GM18861 (cell line): Measurements from ENCODE around the gene DRC1.

Experiments used
- ATAC-seq: cut with Tn5 transposase; IDR thresholded peaks from one replicate; pipeline ENCODE4 v1.9.1; 2021; ENCODE audit not compliant: unreplicated experiment

Gene DRC1

DNA sequence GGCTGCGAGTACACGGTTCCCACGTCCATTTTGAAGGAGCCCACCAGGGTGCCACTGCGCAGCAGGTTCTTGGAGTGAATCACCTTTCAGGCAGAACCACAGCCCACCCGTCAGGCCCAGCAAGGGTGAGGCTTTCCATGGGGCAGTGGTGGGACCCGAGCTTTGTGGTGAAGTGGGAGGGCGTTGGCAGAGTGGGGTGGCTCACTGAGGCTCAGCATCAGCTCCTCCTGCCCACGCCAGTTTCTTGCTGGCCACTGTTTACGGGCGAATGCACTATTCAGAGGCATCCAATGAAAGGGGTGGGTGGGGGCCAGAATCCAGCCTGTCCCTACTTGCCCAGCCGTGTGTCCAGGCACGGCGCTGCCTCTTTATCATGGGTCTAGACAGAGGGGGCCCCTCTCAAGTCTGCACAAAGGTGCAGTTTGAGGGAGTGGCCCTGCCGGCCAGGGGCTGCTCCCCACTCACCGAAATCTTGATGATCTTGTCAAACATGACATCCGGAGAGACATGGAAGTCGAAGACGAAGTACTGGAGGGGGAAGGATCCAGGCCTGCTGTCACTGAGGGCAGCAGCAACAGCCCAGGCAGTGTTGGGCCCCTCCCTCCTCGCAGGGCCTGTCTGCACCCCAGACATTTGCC lies 87.6 kb downstream of the DRC1 start:
- ATAC-seq: no peak

DNA sequence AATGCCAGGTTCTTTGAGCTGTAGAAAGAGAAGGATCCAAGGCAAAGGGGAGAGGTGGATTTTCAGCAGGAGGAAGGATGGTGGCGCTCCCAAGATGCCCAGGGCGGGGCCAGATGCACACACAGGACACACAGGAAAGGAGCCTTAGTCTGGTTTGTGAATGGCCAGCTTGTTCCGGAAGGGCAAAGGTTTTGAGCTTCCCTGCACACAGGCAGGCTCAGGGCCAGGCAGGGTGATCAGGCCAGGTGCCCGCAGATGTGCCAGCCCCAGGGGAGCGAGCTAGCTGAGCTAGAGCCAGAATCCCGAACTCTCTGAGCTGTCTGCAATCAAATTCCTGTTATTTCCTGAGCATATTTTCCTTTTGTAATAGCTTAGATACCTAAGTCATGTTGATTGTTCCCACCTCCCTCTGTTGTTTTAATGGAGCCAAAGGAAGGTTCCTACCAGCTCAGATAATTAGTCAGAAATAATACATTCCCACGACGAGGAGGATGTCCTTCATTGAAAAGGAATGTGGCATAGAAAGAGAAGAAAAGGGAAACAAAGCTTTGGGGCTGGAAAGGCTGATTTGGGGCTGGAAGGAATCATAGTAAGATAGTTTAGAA lies 89.9 kb downstream of the DRC1 start:
- ATAC-seq: no peak

DNA sequence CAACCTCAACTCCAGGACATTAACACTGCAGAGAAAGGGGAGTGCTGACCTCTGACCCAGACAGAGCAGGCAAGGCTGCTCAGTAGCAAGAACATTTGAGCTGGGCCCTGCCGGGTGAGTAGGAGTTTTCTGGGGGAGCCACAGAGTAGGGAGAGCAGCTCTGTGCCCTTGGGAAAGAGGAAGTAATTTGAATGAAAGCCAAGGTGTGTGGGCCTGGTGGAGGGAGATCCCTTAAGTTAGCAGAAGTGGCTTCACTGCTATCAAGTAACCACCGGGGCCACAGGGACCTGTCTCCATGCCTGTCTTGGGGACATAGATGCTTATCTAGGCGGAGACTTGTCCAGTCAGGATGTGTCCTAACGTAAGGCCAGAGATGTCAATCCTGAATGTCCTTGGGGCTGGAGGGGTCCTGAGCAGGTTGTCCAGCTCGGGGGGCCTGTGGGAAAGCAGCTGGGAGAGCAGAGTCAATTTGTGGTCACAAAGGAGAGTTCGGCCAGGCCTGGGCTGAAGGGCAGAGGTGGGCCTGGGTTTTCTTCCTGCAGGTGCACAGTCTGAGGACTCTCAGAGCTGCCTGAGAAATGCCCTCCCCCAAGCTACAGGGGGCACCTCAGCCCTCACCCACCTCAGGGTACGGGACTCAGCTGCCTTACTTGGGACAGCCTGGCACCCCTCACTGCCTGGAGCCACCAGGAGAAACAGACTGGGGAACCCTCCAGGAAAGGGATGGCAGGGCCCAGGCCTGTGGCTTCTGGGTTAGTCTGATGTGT lies 91.2 kb downstream of the DRC1 start:
- ATAC-seq: no peak

DNA sequence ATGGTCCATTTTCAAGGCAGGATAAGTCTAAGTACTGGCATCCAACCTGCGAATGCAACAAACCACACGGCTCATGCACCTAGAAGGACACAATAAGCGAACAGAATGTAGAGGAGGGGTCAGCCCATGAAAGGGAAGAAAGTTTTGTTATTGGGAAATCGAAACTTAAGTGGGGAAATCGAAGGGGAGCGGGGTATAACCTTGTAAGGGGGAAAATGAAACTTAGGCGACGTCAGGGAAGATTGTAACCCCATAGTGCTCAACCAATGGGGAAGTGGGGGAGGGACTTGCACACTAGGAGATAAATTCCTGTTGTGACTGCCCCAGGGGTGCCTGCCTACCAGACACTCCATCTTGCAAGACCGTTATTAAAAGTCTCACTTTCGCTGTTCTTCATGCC lies 91.8 kb downstream of the DRC1 start:
- ATAC-seq: no peak

DNA sequence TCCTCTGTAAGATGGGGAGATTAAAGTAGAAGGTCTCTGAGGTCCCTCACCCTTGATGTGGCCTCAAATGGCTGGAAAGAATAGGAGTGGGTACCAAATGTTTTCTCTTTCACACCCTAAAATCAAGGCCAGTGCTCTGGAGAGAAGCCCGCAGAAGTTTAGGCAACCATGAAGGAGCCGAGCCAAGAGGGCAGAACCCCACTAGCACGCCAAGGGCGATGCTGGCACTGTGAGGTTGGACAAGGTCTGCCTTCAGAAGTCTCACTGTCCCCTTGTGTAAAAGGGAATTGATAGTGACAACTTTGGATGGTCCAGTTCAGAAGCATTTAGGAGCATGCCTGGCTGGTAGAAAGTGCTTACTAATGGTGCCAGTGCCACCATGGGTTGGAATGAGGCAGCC lies 92.5 kb downstream of the DRC1 start:
- no peak for ATAC-seq

DNA sequence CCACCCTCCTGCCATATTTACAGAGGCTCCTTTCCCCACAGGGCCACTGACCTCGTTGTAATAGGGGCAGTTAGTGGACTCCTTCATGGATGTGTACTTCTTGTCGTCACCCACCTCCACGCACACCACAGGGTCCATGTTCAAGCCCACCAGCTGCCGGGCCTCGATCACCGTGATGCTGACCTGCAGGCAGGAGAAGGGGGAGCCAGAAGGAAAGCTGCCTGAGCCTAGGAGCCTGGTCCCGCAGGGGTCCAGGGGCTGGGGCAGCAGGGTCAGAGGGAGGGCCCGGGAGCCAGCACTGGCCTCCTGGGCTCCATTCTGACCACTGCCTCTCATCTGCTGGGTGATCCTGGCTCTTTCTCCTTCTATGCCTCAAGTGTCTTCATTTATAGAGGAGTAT lies 93.2 kb downstream of the DRC1 start:
- no peak for ATAC-seq

DNA sequence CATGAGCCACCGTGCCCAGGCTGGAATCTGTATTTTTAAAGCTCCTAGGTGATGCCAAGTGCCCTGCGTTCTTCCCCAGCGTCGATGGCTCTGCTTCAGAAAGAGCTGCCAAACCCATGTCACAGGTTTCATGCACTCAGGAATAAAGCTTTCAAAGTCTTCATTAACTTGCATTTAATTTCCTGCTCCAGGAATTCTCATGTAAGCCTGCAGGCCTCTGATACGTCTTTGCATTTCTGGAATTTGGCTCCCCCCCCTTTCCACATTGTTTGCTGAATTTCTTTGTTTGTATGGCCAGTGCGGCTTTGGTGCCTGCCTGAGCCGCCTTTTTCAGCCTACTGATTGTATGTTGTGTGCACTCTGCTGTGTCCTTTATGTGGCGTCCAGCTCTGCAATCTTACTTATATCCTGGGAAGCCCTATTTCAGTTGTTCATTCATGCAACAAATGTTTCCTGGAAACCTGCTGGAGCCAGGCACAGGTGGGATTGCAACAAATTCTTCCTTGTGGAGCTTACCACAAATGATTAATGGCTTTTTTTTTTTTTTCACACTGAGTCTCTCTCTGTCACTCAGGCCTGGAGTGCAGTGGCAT lies 94.1 kb downstream of the DRC1 start:
- no peak for ATAC-seq

DNA sequence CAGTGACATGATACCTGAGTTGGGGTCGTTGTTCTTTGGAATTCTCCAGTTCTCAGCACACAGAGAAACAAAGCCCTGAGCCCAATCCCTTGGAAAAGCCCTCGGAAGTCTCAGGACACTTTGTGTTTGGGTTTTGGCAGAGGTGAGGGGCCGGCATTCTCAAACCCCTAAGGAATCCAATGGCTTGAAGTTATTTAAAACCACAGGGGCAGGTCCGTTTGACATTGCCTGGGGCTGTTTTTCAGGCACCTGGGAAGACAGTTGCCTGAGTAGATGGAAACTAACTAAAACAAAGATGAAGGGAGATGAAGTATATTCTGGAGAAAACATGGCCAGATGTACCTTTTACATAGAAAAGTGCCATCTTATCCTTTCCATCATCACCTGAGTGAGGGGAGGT lies 98.7 kb downstream of the DRC1 start:
- no peak for ATAC-seq

DNA sequence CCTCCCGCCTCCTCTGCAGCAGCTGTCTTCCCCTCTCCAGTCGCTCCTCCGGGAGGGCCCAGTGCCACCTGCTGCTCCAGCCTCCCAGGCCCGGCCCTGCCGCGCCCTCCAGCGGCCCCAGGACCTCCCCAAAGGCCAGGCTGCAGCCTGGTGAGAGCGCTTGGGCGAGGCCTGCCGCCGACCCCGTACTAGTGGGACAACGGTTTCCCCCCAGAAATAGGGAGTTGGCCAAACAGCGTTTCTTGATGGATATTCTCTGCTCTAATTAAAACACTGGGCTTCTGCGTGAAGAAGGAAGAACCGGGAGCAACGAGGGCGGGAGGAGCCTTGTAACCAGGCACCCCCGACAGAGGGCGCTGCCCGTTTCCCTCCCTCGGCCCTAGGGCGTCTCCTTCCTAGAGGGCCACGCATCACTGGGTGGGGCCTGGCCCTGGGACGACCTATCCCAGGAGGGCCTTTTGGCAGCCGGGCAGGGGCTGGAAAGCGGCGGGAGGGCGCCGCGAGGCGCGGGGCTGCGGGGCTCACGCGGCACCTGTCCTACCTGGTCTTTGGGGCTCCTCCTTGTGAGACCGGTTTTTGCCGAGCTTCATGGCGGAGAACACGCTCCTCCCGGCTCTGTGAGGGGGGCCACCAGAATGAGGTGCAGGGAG lies 101.6 kb downstream of the DRC1 start:
- ATAC-seq: no peak

DNA sequence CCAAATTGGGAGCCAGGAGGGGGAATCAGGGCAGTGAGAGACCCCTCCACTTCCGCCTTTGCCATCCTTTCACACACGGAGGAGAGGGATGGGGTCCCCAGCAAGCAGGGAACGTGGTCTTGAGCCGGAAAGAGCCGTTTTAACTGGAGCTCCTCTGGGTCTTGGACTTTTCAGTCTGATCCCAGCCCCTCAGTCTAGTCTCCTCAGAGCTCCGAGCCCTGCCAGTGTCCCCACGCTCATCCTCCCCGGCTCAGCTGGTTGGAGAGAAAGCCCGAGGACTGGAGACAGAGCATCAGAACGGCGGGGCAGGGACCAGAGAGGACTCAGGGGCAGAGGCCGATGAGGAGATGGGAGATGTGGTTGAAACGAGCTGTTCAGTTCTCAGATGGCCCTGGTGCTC lies 102.3 kb downstream of the DRC1 start:
- ATAC-seq: no peak

DNA sequence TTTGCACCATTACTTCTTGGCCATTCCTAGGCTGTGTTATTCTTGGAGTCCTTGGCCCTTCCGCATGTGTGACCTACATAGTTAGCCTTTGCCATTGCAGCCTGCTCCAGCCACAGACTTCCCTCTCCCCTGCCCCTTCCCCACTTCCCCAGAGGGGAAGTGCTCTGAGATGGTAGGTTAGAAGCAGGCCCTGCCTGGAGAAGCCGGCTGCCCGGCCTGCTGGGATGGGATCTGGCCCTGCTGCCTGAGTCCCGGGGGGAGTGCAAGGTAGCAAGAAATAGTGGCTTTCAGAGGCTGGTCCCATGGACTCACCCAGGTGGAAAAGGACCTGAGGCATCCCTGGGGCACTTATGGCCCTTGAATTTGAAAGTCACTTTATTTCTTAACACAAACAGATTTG lies 104.6 kb downstream of the DRC1 start:
- ATAC-seq: no peak
